ENCODE measurements around the gene EZR. TPM values are rescaled to one million over a fixed set of nuclear protein-coding genes. Genes with fewer than 3 reads are reported as not detected.

The EZR gene
- total and polyA plus RNA-seq, 9 of the 15 experiments (the other 6 are each of a cell fraction or from before 2014, with no cell fraction given) = 36.5 to 162 (median 104) TPM

GRCh38 chr6:158793432-158793831, 25.7 kb downstream of the EZR start:
- Histone ChIP-seq H3K27ac (ENCODE audit: extremely low read depth, low read depth, low read length) (no peak overlapping the region), H3K9me1 (ENCODE audit: control insufficient read depth, insufficient read depth, low read length) (no peaks in the 10 kb centered on the region), H3K36me3 (ENCODE audit: control insufficient read depth, insufficient read depth, low read length) (peaks cover 32% of the 10 kb centered on the region), H3K27me3 (ENCODE audit: control insufficient read depth in 2 of 2, insufficient read depth in 2 of 2, low read length in 2 of 2) (no peaks in the 10 kb centered on the region), H4K20me1 (replicated peaks; ENCODE audit: control insufficient read depth, insufficient read depth, low read length) (peaks cover 19% of the 10 kb centered on the region), H3K4me1 (replicated peaks in 1 of 2; ENCODE audit: control insufficient read depth in 2 of 2, insufficient read depth in 2 of 2, low read length in 2 of 2) (no peaks in the 10 kb centered on the region), H3K4me3 (no peak overlapping the region), H2AFZ (ENCODE audit: low read depth, low read length) (no peak overlapping the region), H3K79me2 (ENCODE audit: control insufficient read depth, insufficient read depth, low read length) (peaks cover 90% of the 10 kb centered on the region), H3K9ac (ENCODE audit: insufficient read depth in 1 of 2, low read depth in 2 of 2, low read length in 2 of 2) (no peak overlapping the region), H3K4me2 (ENCODE audit: insufficient read depth, low read length) (no peak overlapping the region), H3K9me3 (replicated peaks; ENCODE audit: control insufficient read depth, insufficient read depth, low read depth, low read length) (no peaks in the 10 kb centered on the region)
- FAIRE-seq (peak; percentile 84), DNase-seq (ENCODE audit: extremely low read depth in 1 of 4, low spot score in 3 of 4) (peak; percentile 55 to 81 (median 66)), ATAC-seq (peak; percentile 96)
- no TSS peak for BruUV-seq (replicated peaks)
- WGBS (ENCODE audit: insufficient coverage, low coverage, missing lambda C conversion rate) = 0% methylated on average over 1 of the region's 1 CpG
- intact Hi-C loops (cut with micrococcal nuclease) (loop anchor here (1.0 to 5.0 kb wide), 4 partner anchors 24 to 179 kb away; no protein-coding TSS in a partner anchor), in situ Hi-C loops (cut with MboI) (loop anchor here (5.0 kb wide), 1 partner anchor 179 kb away; no protein-coding TSS in a partner anchor)
- ChIA-PET POLR2A (interaction anchor here (0.6 to 1.4 kb wide), 2 partner anchors 17 to 207 kb away, joined by 3 to 4 read pairs; partner anchors contain the start of gene RSPH3), CTCF (ENCODE audit: low intra/inter-chr PET ratio) (interaction anchor here (0.6 to 3.3 kb wide), 7 partner anchors 22 to 211 kb away, joined by 3 to 36 read pairs (median 3); no protein-coding TSS in a partner anchor)
- TF ChIP-seq MYC (IDR thresholded peaks at IDR 0.05; ENCODE audit: low read depth, low read length) = peak; percentile 44; the same call in 1 of the 2 replicates
- TF ChIP-seq MYC (CRISPR knock-in tag; IDR thresholded peaks at IDR 0.05; ENCODE audit: borderline replicate concordance, low read depth) = no peak
- TF ChIP-seq ARHGAP35 (IDR thresholded peaks at IDR 0.05; ENCODE audit: partially characterized antibody) = no peak
- TF ChIP-seq RB1 (IDR thresholded peaks at IDR 0.05; ENCODE audit: low read depth) = 0 out of 2 replicates have a peak, but pooled peaks have one; percentile 29
- peak; percentile 52 for TF ChIP-seq MAFK (IDR thresholded peaks at IDR 0.05; ENCODE audit: low read length)
- TF ChIP-seq ZFPM2 (CRISPR knock-in tag; IDR thresholded peaks at IDR 0.05) = no peak
- TF ChIP-seq ZNF707 (CRISPR knock-in tag; conservative IDR thresholded peaks at IDR 0.05) = no peak
- TF ChIP-seq HMBOX1 (IDR thresholded peaks at IDR 0.05) = peak; percentile 87
- 0 out of 2 replicates have a peak, but pooled peaks have one; percentile 9 for TF ChIP-seq EP300 (IDR thresholded peaks at IDR 0.05; ENCODE audit: low read length)
- TF ChIP-seq MEIS2 (IDR thresholded peaks at IDR 0.05; ENCODE audit: partially characterized antibody) = peak; percentile 3
- 0 out of 3 replicates have a peak, but pooled peaks of 1 of the 2 experiments have one; percentile 12 for TF ChIP-seq CBX3 (IDR thresholded peaks at IDR 0.05; ENCODE audit: borderline replicate concordance in 1 of 2, low read length in 2 of 2)
- TF ChIP-seq KAT2B (IDR thresholded peaks at IDR 0.05; ENCODE audit: low read depth, low read length) = no peak
- TF ChIP-seq NCOA2 (IDR thresholded peaks at IDR 0.05; ENCODE audit: partially characterized antibody in 2 of 2) = no peak
- TF ChIP-seq XRCC5 (IDR thresholded peaks at IDR 0.05; ENCODE audit: low read depth, low read length) = no peak
- no peak for TF ChIP-seq ZNF23 (CRISPR knock-in tag; IDR thresholded peaks at IDR 0.05)
- TF ChIP-seq HCFC1 (IDR thresholded peaks at IDR 0.05; ENCODE audit: low read depth, low read length) = peak; percentile 43; the same call in 1 of the 2 replicates
- no peak for TF ChIP-seq ZNF639 (CRISPR knock-in tag; conservative IDR thresholded peaks at IDR 0.05 in 1 of 2, IDR thresholded peaks at IDR 0.05 in 1 of 2)
- TF ChIP-seq HNRNPH1 (optimal IDR thresholded peaks at IDR 0.05; ENCODE audit: low read depth, low read length) = no peak
- TF ChIP-seq BDP1 (IDR thresholded peaks at IDR 0.05; ENCODE audit: insufficient read depth, insufficient read length) = no peak
- TF ChIP-seq KLF1 (tag; IDR thresholded peaks at IDR 0.05) = no peak
- TF ChIP-seq SMC3 (conservative IDR thresholded peaks at IDR 0.05; ENCODE audit: insufficient read depth, low read depth, low read length) = peak; percentile 74
- peak; percentile 64 to 93; a peak in 3 of 4 replicates for TF ChIP-seq RCOR1 (IDR thresholded peaks at IDR 0.05; ENCODE audit: borderline replicate concordance in 1 of 2, low read depth in 2 of 2, low read length in 2 of 2)
- TF ChIP-seq ZNF3 (CRISPR knock-in tag; IDR thresholded peaks at IDR 0.05) = no peak
